Ishikawa (cell line): ENCODE measurements around the gene EVC2.

Source experiments
- CEBPB ChIP-seq: IDR thresholded peaks from 2 replicates; pipeline ENCODE4 v1.6.1; 2012
- CREB1 ChIP-seq: IDR thresholded peaks from 2 replicates; pipeline ENCODE4 v1.6.1; 2012; ENCODE audit warnings: low read depth
- EGR1 ChIP-seq: IDR thresholded peaks from 2 replicates; pipeline ENCODE4 v1.6.1; 2012
- EP300 ChIP-seq: IDR thresholded peaks from 2 replicates; pipeline ENCODE4 v1.6.1; 2012; ENCODE audit warnings: borderline replicate concordance
- FOXM1 ChIP-seq: IDR thresholded peaks from 2 replicates; pipeline ENCODE4 v1.6.1; 2012; ENCODE audit warnings: low read depth, borderline replicate concordance
- NFIC ChIP-seq: IDR thresholded peaks from 2 replicates; pipeline ENCODE4 v1.6.1; 2012
- RAD21 ChIP-seq: IDR thresholded peaks from 2 replicates; pipeline ENCODE4 v1.6.1; 2012; ENCODE audit warnings: low read depth
- TAF1 ChIP-seq: IDR thresholded peaks from 2 replicates; pipeline ENCODE4 v1.6.1; 2012; ENCODE audit warnings: low read depth, mild to moderate bottlenecking
- TCF12 ChIP-seq: IDR thresholded peaks from 2 replicates; pipeline ENCODE4 v1.6.1; 2012; ENCODE audit warnings: low read depth
- TEAD4 ChIP-seq: IDR thresholded peaks from 2 replicates; pipeline ENCODE4 v1.6.1; 2012
- YY1 ChIP-seq: IDR thresholded peaks from 2 replicates; pipeline ENCODE4 v1.6.1; 2012; ENCODE audit warnings: low read depth
- ZBTB7A ChIP-seq: IDR thresholded peaks from 2 replicates; pipeline ENCODE4 v1.6.1; 2012; ENCODE audit warnings: low read depth
- TF ChIP-seq, protein P1 (sequence below): IDR thresholded peaks from 2 replicates; pipeline ENCODE4 v1.6.1; 2012
- TF ChIP-seq, protein P2 (sequence below): IDR thresholded peaks from 2 replicates; pipeline ENCODE4 v1.6.1; 2012
- TF ChIP-seq, protein P3 (sequence below): IDR thresholded peaks from 2 replicates; pipeline ENCODE4 v1.6.1; 2012; ENCODE audit warnings: low read depth, mild to moderate bottlenecking

Gene EVC2

DNA sequence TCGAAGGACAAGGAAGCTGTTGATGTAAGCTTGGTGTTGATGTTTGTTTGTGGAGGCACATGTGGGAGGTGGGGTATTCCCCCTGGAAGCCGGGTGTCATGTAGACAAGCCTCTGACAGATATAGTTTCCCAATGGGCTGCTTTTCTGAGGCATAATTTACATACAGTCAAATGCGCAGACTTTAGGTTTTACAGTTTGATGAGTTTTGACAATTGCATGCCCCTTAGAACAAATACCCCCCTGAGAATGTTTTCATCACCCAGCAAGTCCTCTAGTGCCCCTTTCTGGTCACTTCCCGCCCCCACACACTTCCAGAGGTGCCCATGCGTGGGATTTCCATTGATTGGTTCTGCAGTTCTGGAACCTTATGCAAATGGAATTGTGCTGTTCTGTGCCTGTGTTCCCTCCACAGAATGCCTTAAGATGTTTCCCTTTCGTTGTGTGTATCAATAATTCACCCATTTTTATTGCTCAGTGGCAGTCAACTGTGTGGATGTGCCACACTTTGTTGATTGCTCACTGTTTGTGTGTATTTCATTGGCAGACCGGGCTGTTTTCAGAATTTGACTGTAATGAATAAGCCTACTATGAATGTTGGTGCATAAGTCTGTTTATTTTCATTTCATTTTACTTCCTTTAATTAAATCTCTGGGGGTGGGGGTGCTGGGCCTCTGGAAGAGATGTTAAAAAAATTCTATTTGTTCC, 11.1 kb upstream of the EVC2 start:
- no peak for TF ChIP-seq EGR1
- no peak for TF ChIP-seq TAF1
- TF ChIP-seq EP300 = no peak
- no peak for TF ChIP-seq CREB1
- TF ChIP-seq, protein P1, sequence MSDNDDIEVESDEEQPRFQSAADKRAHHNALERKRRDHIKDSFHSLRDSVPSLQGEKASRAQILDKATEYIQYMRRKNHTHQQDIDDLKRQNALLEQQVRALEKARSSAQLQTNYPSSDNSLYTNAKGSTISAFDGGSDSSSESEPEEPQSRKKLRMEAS = no peak
- no peak for TF ChIP-seq FOXM1
- TF ChIP-seq YY1 = no peak
- no peak for TF ChIP-seq TCF12
- TF ChIP-seq, protein P2, sequence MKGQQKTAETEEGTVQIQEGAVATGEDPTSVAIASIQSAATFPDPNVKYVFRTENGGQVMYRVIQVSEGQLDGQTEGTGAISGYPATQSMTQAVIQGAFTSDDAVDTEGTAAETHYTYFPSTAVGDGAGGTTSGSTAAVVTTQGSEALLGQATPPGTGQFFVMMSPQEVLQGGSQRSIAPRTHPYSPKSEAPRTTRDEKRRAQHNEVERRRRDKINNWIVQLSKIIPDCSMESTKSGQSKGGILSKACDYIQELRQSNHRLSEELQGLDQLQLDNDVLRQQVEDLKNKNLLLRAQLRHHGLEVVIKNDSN = no peak

DNA sequence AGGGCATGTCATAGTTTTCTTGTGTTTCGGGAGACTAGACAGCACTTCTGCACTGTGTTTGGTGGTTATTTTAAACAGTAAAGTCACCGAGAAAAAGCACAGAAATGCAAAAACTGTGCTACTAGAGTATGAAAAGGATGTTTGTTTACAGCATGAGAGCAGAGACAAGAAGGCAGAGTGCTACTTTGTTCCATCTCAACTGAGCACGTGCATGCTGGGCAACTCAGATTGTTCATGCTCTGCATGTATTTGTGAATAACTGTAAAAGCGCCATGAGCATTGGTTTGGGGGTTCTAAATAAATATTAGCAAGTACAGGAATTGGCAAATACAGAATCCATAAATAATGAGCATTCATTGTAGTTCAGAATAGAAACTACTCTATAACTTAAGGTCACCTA, 10.1 kb upstream of the EVC2 start:
- no peak for TF ChIP-seq FOXM1
- no peak for TF ChIP-seq NFIC
- no peak for TF ChIP-seq RAD21
- TF ChIP-seq EGR1 = no peak
- TF ChIP-seq, protein P3, sequence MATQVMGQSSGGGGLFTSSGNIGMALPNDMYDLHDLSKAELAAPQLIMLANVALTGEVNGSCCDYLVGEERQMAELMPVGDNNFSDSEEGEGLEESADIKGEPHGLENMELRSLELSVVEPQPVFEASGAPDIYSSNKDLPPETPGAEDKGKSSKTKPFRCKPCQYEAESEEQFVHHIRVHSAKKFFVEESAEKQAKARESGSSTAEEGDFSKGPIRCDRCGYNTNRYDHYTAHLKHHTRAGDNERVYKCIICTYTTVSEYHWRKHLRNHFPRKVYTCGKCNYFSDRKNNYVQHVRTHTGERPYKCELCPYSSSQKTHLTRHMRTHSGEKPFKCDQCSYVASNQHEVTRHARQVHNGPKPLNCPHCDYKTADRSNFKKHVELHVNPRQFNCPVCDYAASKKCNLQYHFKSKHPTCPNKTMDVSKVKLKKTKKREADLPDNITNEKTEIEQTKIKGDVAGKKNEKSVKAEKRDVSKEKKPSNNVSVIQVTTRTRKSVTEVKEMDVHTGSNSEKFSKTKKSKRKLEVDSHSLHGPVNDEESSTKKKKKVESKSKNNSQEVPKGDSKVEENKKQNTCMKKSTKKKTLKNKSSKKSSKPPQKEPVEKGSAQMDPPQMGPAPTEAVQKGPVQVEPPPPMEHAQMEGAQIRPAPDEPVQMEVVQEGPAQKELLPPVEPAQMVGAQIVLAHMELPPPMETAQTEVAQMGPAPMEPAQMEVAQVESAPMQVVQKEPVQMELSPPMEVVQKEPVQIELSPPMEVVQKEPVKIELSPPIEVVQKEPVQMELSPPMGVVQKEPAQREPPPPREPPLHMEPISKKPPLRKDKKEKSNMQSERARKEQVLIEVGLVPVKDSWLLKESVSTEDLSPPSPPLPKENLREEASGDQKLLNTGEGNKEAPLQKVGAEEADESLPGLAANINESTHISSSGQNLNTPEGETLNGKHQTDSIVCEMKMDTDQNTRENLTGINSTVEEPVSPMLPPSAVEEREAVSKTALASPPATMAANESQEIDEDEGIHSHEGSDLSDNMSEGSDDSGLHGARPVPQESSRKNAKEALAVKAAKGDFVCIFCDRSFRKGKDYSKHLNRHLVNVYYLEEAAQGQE = no peak
- no peak for TF ChIP-seq EP300
- no peak for TF ChIP-seq TCF12

DNA sequence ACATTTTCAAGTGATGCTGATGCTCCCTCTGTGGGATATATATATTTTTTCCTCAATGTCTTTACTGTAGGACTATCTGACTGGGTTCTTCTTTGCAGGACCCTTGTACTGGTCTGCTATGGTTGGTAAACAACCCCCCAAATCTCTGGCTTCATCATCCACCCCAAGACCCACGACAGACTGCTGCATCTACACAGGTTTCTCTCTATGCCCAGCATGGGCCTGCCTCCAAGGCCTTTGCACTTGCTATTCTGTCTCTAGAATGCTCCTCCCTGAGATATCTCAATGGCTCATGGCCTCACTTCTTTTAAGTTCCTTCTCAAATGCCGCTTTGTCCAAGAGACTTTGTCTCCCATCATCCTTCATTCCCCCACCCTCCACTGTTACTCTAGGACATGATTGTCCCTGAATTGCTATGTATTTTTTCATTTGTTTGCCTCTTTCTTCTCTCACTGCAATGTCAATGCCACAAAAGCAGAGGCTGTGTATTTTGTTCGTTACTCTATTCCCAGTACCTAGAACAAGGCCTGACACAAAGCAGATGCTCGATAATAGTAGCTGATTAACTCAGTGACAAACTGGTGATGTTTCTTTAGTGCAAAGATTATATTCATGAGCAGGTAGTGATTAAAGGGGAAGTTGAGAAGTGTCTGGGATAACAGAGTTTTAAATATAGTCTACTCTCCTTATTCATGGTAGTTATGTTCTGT, 9.2 kb upstream of the EVC2 start:
- no peak for TF ChIP-seq RAD21
- TF ChIP-seq YY1 = no peak
- TF ChIP-seq, protein P1 = no peak
- no peak for TF ChIP-seq TCF12
- TF ChIP-seq, protein P3 = no peak
- no peak for TF ChIP-seq TAF1
- TF ChIP-seq ZBTB7A = no peak
- TF ChIP-seq EP300 = no peak
- TF ChIP-seq TEAD4 = no peak
- no peak for TF ChIP-seq CEBPB
- TF ChIP-seq FOXM1 = no peak
- TF ChIP-seq NFIC = no peak

DNA sequence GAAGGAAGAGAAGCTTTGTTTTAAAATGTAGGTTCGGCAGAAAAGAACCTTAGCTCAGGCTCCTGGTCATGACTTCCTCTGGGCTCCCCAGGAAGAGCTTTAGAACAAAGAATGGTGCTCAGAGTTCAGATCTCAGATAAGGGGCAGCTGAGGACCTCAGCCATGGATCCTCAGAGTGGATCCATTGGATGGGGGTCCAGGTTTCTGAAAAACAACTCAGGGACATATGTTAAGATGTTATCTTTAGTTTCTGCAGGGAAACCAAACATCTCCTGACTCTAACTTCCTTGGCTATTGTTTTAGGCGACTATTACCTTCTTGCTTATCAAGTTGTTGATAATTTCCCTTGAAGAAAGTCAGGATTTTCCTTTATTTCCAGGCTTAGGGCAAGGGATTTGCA, 8.0 kb upstream of the EVC2 start:
- no peak for TF ChIP-seq YY1

DNA sequence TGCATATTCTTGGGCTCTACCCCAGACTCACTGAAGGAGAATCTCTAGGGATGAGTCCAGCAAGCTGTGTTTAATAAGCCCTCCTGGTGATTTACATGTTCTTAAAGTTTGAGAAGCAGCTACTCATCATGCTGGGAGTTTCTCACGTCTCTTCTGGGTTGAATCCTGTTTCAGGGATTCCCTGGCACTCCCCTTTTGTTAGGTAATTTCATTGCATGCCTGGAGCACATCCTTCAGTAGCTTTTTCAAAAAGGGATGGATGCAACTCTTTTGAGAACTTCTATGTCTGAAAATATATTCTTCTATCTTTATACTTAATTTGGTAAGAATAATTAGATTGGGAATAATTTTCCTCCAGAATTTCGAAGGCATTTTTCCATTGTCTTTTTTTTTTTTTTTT, 7.0 kb upstream of the EVC2 start:
- TF ChIP-seq RAD21 = no peak
- TF ChIP-seq, protein P3 = no peak
- no peak for TF ChIP-seq TCF12
- no peak for TF ChIP-seq EGR1
- TF ChIP-seq EP300 = no peak
- no peak for TF ChIP-seq CEBPB
- no peak for TF ChIP-seq TAF1
